ENCODE results near the gene SMIM35.

Gene SMIM35

DNA sequence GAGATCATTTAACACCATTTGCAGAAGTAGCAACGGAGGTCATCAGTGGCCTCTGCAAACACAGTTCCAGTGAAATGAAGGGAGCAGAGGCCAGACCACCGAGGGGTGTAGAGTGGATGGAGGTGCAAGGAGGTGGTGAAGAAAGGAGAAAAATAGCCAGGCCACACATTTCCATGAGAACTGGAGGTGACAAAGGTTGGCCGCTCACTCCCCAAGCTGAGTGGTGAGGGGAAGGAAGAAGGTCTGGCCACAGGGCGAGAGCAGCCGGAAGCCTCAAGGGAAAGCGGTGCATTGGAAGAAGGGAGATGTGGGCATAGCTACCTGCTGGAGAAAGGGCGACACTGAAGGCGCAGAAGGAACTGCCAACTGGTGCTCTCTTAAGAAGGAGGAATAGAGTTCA is 30.0 kb downstream of the SMIM35 start:
- Histone ChIP-seq H3K9me2 (replicated peaks; ENCODE audit: insufficient read depth, low read length) (no peaks in the 10 kb centered on the region), H3F3A (ENCODE audit: insufficient read depth) (no peaks in the 10 kb centered on the region), H3K9me3 (ENCODE audit: insufficient read depth, low read length) (no peaks in the 10 kb centered on the region), H2AFZ (ENCODE audit: low read depth, low read length, severe bottlenecking) (no peak overlapping the region), H3K27ac (ENCODE audit: low read depth, low read length) (no peak overlapping the region), H3K79me2 (ENCODE audit: insufficient read depth, low read length) (no peaks in the 10 kb centered on the region), H4K20me1 (ENCODE audit: low read depth, low read length) (no peaks in the 10 kb centered on the region), H3K36me3 (ENCODE audit: low read length) (no peaks in the 10 kb centered on the region), H3K9ac (ENCODE audit: low read length) (no peak overlapping the region), H3K4me3 (ENCODE audit: insufficient read depth, low read length, poor library complexity, severe bottlenecking) (no peak overlapping the region), H3K4me2 (ENCODE audit: low read depth, low read length, poor library complexity, severe bottlenecking) (no peak overlapping the region), H3K27me3 (ENCODE audit: low read length) (no peaks in the 10 kb centered on the region)
- TF ChIP-seq, protein P1, sequence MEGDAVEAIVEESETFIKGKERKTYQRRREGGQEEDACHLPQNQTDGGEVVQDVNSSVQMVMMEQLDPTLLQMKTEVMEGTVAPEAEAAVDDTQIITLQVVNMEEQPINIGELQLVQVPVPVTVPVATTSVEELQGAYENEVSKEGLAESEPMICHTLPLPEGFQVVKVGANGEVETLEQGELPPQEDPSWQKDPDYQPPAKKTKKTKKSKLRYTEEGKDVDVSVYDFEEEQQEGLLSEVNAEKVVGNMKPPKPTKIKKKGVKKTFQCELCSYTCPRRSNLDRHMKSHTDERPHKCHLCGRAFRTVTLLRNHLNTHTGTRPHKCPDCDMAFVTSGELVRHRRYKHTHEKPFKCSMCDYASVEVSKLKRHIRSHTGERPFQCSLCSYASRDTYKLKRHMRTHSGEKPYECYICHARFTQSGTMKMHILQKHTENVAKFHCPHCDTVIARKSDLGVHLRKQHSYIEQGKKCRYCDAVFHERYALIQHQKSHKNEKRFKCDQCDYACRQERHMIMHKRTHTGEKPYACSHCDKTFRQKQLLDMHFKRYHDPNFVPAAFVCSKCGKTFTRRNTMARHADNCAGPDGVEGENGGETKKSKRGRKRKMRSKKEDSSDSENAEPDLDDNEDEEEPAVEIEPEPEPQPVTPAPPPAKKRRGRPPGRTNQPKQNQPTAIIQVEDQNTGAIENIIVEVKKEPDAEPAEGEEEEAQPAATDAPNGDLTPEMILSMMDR (IDR thresholded peaks at IDR 0.05; ENCODE audit: insufficient read depth, low read length, poor library complexity, severe bottlenecking), result no peak
- no peak for TF ChIP-seq EZH2phosphoT487 (conservative IDR thresholded peaks at IDR 0.05; ENCODE audit: low read length)

DNA sequence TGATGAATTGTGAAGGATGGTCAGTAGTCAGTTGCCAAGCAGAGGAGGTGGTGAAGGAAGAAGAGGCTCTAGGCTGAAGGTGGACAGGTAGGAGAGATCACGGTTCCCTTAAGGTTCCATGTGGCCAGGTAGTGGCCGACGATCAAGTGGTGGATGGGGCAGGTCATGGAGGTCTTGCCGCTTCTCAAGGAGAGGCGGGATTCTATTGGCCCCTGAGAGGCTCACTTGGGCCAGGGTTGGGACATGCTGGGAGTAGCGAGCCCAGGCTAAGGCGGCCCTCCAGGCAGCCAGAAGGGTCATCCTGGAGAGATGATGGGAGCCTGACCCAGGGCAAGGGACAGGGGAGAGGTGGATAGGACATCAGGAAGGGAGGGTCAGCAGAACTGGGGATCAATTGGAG is 30.8 kb downstream of the SMIM35 start:
- Histone ChIP-seq H3K9me3 (ENCODE audit: insufficient read depth, low read length) (no peaks in the 10 kb centered on the region), H3K4me3 (ENCODE audit: insufficient read depth, low read length, poor library complexity, severe bottlenecking) (no peak overlapping the region), H3K4me2 (ENCODE audit: low read depth, low read length, poor library complexity, severe bottlenecking) (no peak overlapping the region), H3K27me3 (ENCODE audit: low read length) (no peaks in the 10 kb centered on the region), H4K20me1 (ENCODE audit: low read depth, low read length) (no peaks in the 10 kb centered on the region), H3K9me2 (replicated peaks; ENCODE audit: insufficient read depth, low read length) (no peaks in the 10 kb centered on the region), H2AFZ (ENCODE audit: low read depth, low read length, severe bottlenecking) (no peak overlapping the region), H3K9ac (ENCODE audit: low read length) (no peak overlapping the region), H3F3A (ENCODE audit: insufficient read depth) (no peaks in the 10 kb centered on the region), H3K36me3 (ENCODE audit: low read length) (no peaks in the 10 kb centered on the region), H3K79me2 (ENCODE audit: insufficient read depth, low read length) (no peaks in the 10 kb centered on the region), H3K27ac (ENCODE audit: low read depth, low read length) (no peak overlapping the region)
- TF ChIP-seq EZH2phosphoT487 (conservative IDR thresholded peaks at IDR 0.05; ENCODE audit: low read length), result no peak
- TF ChIP-seq, protein P1 (IDR thresholded peaks at IDR 0.05; ENCODE audit: insufficient read depth, low read length, poor library complexity, severe bottlenecking), result no peak

DNA sequence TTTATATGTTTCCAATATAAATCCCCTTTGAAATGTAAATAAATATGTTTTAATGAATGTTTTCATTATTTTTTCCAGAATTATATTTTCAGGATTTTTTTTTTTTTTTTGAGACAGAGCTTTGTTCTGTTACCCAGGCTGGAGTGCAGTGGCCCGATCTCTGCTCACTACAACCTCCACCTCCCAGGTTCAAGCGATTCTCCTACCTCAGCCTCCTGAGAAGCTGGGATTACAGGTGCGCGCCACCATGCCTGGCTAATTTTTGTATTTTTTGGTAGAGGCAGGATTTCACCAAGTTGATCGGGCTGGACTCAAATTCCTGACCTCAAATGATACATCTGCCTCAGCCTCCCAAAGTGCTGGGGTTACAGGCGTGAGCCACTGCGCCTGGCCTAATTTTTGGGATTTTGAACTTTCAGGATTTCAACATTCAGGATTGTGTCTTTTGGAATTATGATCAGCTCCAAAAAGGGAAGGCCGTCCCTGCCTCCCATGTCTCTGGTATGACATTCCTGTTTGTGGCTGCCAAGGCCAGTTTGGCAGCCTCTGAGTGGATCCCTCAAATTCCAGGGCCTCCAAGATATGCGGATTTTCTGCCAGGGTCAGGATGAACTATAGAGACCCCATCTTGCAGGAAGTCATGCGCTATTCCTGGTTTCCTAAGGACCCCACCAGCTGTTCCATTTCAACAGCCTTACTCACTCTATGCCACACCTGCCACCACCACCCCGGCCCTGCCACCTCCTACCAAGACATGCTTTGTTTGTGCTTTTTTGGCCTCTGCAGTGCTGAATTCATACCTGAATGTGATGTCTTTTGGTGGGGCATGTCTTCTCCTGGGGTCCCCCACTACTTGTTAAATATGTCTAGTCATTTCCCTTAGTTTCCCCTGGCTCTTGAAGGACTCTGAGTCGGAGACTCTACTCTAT is 31.8 kb downstream of the SMIM35 start:
- Histone ChIP-seq H3K4me2 (ENCODE audit: low read depth, low read length, poor library complexity, severe bottlenecking) (no peak overlapping the region), H3K9ac (ENCODE audit: low read length) (no peak overlapping the region), H3K27me3 (ENCODE audit: low read length) (no peaks in the 10 kb centered on the region), H3K36me3 (ENCODE audit: low read length) (no peaks in the 10 kb centered on the region), H4K20me1 (ENCODE audit: low read depth, low read length) (no peaks in the 10 kb centered on the region), H3K79me2 (ENCODE audit: insufficient read depth, low read length) (no peaks in the 10 kb centered on the region), H2AFZ (ENCODE audit: low read depth, low read length, severe bottlenecking) (no peak overlapping the region), H3K27ac (ENCODE audit: low read depth, low read length) (no peak overlapping the region), H3K9me3 (ENCODE audit: insufficient read depth, low read length) (no peaks in the 10 kb centered on the region), H3F3A (ENCODE audit: insufficient read depth) (no peaks in the 10 kb centered on the region), H3K9me2 (replicated peaks; ENCODE audit: insufficient read depth, low read length) (no peaks in the 10 kb centered on the region), H3K4me3 (ENCODE audit: insufficient read depth, low read length, poor library complexity, severe bottlenecking) (no peak overlapping the region)
- TF ChIP-seq, protein P1 (IDR thresholded peaks at IDR 0.05; ENCODE audit: insufficient read depth, low read length, poor library complexity, severe bottlenecking), result no peak
- TF ChIP-seq EZH2phosphoT487 (conservative IDR thresholded peaks at IDR 0.05; ENCODE audit: low read length), result no peak

All from SU-DHL-6 (cell line).